Neuronal stem cell (in vitro differentiated cells): ENCODE results near the gene PDE4B.

Experiments used
- DNase-seq: peaks from one replicate; pipeline ENCODE4 v3.0.0-alpha.2; 2013; ENCODE audit warnings: low spot score
- H2AFZ ChIP-seq: one replicate; pipeline ENCODE4 v1.6.1; 2013; ENCODE audit warnings: mild to moderate bottlenecking, low read length, inconsistent platforms
- H2AK5ac ChIP-seq: 2 replicates; pipeline ENCODE4 v1.6.1; 2013; ENCODE audit warnings: low read depth, mild to moderate bottlenecking, inconsistent platforms, low read length, moderate library complexity, mixed read lengths
- H2BK120ac ChIP-seq: 2 replicates; pipeline ENCODE4 v1.6.1; 2013; ENCODE audit warnings: low read depth, mild to moderate bottlenecking, inconsistent platforms, low read length, moderate library complexity, mixed read lengths
- H2BK12ac ChIP-seq: one replicate; pipeline ENCODE4 v1.6.1; 2013; ENCODE audit warnings: low read length, inconsistent platforms
- H2BK15ac ChIP-seq: 2 replicates; pipeline ENCODE4 v1.6.1; 2013; ENCODE audit warnings: mild to moderate bottlenecking, low read length, inconsistent platforms, mixed read lengths
- H2BK5ac ChIP-seq: one replicate; pipeline ENCODE4 v1.6.1; 2013; ENCODE audit warnings: inconsistent platforms, mild to moderate bottlenecking, low read length, moderate library complexity
- H3K14ac ChIP-seq: one replicate; pipeline ENCODE4 v1.6.1; 2013; ENCODE audit warnings: low read length, inconsistent platforms
- H3K18ac ChIP-seq: 2 replicates; pipeline ENCODE4 v1.6.1; 2013; ENCODE audit warnings: low read length, inconsistent platforms
- H3K23ac ChIP-seq: 2 replicates; pipeline ENCODE4 v1.6.1; 2013; ENCODE audit warnings: low read depth, mild to moderate bottlenecking, mixed read lengths, low read length, inconsistent platforms; ENCODE audit not compliant: poor library complexity
- H3K27ac ChIP-seq: replicated peaks from 3 replicates; pipeline ENCODE4 v1.5.1; 2013; ENCODE audit warnings: low read length, inconsistent platforms
- H3K27me3 ChIP-seq, 3 experiments: 2 replicates each; pipeline ENCODE4 v1.6.1; 2013; ENCODE audit warnings: low read length in 3 of 3, mild to moderate bottlenecking in 2 of 3, inconsistent platforms in 1 of 3, low read depth in 1 of 3, mixed read lengths in 1 of 3, moderate library complexity in 1 of 3; ENCODE audit not compliant: control insufficient read depth in 3 of 3, insufficient read depth in 3 of 3
- H3K36me3 ChIP-seq, 2 donors: replicated peaks in 1 of 2; 2 replicates each; pipeline ENCODE4 v1.6.1; 2013; ENCODE audit warnings: low read length in 2 of 2; ENCODE audit not compliant: control insufficient read depth in 2 of 2, insufficient read depth in 2 of 2
- H3K4ac ChIP-seq: 2 replicates; pipeline ENCODE4 v1.6.1; 2013; ENCODE audit warnings: inconsistent platforms, mild to moderate bottlenecking, low read length, moderate library complexity
- H3K4me1 ChIP-seq, 2 donors: 1 replicate in 1 of 2; 2 replicates in 1 of 2; pipeline ENCODE4 v1.6.1; 2013; ENCODE audit warnings: low read length in 2 of 2, low read depth in 1 of 2; ENCODE audit not compliant: control insufficient read depth in 2 of 2, insufficient read depth in 1 of 2
- H3K4me2 ChIP-seq: one replicate; pipeline ENCODE4 v1.6.1; 2013; ENCODE audit warnings: mild to moderate bottlenecking, low read length, inconsistent platforms; ENCODE audit not compliant: insufficient read depth, poor library complexity, severe bottlenecking
- H3K4me3 ChIP-seq, 2 donors: 2 replicates each; pipeline ENCODE4 v1.5.1; 2013; ENCODE audit warnings: low read length in 2 of 2, mild to moderate bottlenecking in 2 of 2, inconsistent platforms in 1 of 2, moderate library complexity in 1 of 2
- H3K79me1 ChIP-seq: one replicate; pipeline ENCODE4 v1.6.1; 2013; ENCODE audit warnings: low read depth, mild to moderate bottlenecking, inconsistent platforms, low read length, moderate library complexity
- H3K9ac ChIP-seq: one replicate; pipeline ENCODE4 v1.6.1; 2013; ENCODE audit warnings: mild to moderate bottlenecking, low read depth, low read length, inconsistent platforms; ENCODE audit not compliant: poor library complexity
- H3K9me3 ChIP-seq, 2 donors: replicated peaks in 1 of 2; 2 replicates each; pipeline versions ENCODE3 to v1.6.1; 2013; ENCODE audit warnings: low read length in 2 of 2, mild to moderate bottlenecking in 2 of 2, inconsistent platforms in 1 of 2, low read depth in 1 of 2, mixed read lengths in 1 of 2, moderate library complexity in 1 of 2; ENCODE audit not compliant: control insufficient read depth in 2 of 2, insufficient read depth in 1 of 2
- H4K8ac ChIP-seq: one replicate; pipeline ENCODE4 v1.6.1; 2013; ENCODE audit warnings: low read depth, mild to moderate bottlenecking, inconsistent platforms, low read length, moderate library complexity
- H4K91ac ChIP-seq: one replicate; pipeline ENCODE4 v1.6.1; 2013; ENCODE audit warnings: low read length, low read depth, mild to moderate bottlenecking, inconsistent platforms; ENCODE audit not compliant: poor library complexity
- WGBS, 2 donors: extraction: QIAGEN DNeasy Blood & Tissue Kit; methylation state at CpG; one replicate each; pipeline ENCODE4 v1.1.7; 2013; ENCODE audit warnings: missing lambda C conversion rate in 2 of 2, mixed read lengths in 1 of 2; ENCODE audit not compliant: insufficient read length in 2 of 2, insufficient replicate concordance in 1 of 2; ENCODE audit errors: extremely low coverage in 2 of 2; 5-methylcytosine and 5-hydroxymethylcytosine counted together

The PDE4B gene

DNA sequence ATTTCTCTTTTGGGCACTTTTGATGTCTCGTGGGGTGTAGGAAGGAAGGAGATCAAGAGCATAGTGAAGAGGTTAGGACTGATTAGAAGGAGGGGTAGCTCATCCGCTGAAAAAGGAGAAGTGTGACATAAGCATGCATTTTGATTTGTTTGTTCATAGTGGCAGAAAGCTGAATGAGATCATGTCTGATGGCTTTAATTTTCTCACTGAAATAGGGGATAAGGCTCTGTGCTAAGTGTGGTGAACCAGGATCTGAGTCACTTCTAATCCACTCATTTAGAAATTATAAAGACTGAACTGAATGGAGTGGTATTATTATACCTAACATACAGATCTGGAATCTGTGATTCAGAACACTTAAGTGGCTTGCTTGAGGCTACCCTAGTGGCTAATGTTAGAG lies 344.5 kb downstream of the PDE4B start:
- no peak overlapping the region for H2BK15ac ChIP-seq
- no peaks in the 10 kb centered on the region for H3K36me3 ChIP-seq
- H3K4ac ChIP-seq = no peak overlapping the region
- no CpG with 5 or more reads among the region's 2 CpGs for WGBS, 2 donors
- no peak for DNase-seq
- H3K23ac ChIP-seq = no peak overlapping the region
- H3K4me1 ChIP-seq = no peaks in the 10 kb centered on the region
- H2AFZ ChIP-seq = no peak overlapping the region
- no peak overlapping the region for H2BK12ac ChIP-seq
- H3K27ac ChIP-seq = no peak overlapping the region
- H3K9ac ChIP-seq = no peak overlapping the region
- H2BK5ac ChIP-seq = no peak overlapping the region
- H2AK5ac ChIP-seq = no peak overlapping the region
- H3K9me3 ChIP-seq = no peaks in the 10 kb centered on the region
- H4K91ac ChIP-seq = no peak overlapping the region
- H2BK120ac ChIP-seq = no peak overlapping the region
- H3K4me3 ChIP-seq = no peak overlapping the region
- no peaks in the 10 kb centered on the region for H3K27me3 ChIP-seq
- H3K18ac ChIP-seq = no peak overlapping the region
- no peak overlapping the region for H4K8ac ChIP-seq
- H3K4me2 ChIP-seq = no peak overlapping the region
- no peaks in the 10 kb centered on the region for H3K79me1 ChIP-seq
- no peak overlapping the region for H3K14ac ChIP-seq

DNA sequence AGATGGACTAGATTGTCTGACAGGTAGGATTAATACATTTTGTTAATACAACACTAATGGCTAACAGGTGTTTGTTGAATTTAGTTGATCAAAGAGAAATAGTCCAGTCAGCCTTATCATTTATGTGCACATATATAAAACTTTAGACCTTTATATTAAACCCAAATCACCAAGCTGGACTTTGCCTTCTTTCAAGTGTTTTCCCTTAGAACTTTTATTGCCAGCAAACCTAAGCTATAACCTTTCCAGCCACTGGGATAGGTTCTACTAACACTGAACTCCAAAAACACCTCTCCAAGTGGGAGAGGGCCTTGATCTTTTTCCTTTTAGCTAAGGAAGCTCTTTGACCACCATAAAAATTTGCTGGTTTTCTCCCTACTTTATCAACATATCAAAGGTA lies 345.9 kb downstream of the PDE4B start:
- no peak overlapping the region for H3K14ac ChIP-seq
- no peak overlapping the region for H3K27ac ChIP-seq
- no peak overlapping the region for H3K4ac ChIP-seq
- H3K18ac ChIP-seq = no peak overlapping the region
- H3K9me3 ChIP-seq = no peaks in the 10 kb centered on the region
- no peaks in the 10 kb centered on the region for H3K4me1 ChIP-seq
- no peak overlapping the region for H2BK12ac ChIP-seq
- H3K9ac ChIP-seq = no peak overlapping the region
- H3K4me3 ChIP-seq = no peak overlapping the region
- no peak for DNase-seq
- H4K91ac ChIP-seq = no peak overlapping the region
- H2AFZ ChIP-seq = no peak overlapping the region
- H3K27me3 ChIP-seq = no peaks in the 10 kb centered on the region
- H2BK15ac ChIP-seq = no peak overlapping the region
- no peak overlapping the region for H4K8ac ChIP-seq
- H2BK120ac ChIP-seq = no peak overlapping the region
- no peaks in the 10 kb centered on the region for H3K36me3 ChIP-seq
- no peak overlapping the region for H2AK5ac ChIP-seq
- H3K79me1 ChIP-seq = no peaks in the 10 kb centered on the region
- H2BK5ac ChIP-seq = no peak overlapping the region
- no peak overlapping the region for H3K4me2 ChIP-seq
- H3K23ac ChIP-seq = no peak overlapping the region

GRCh38 chr1:66140072-66140471 lies 347.4 kb downstream of the PDE4B start:
- no CpG with 5 or more reads among the region's 5 CpGs for WGBS, 2 donors
- no peaks in the 10 kb centered on the region for H3K79me1 ChIP-seq
- H3K4me1 ChIP-seq = no peaks in the 10 kb centered on the region
- no peak overlapping the region for H2AFZ ChIP-seq
- no peak overlapping the region for H2BK5ac ChIP-seq
- H2BK15ac ChIP-seq = no peak overlapping the region
- no peak overlapping the region for H2AK5ac ChIP-seq
- no peak overlapping the region for H3K14ac ChIP-seq
- H3K18ac ChIP-seq = no peak overlapping the region
- no peak overlapping the region for H3K4ac ChIP-seq
- no peak for DNase-seq
- H3K23ac ChIP-seq = no peak overlapping the region
- no peak overlapping the region for H2BK12ac ChIP-seq
- no peaks in the 10 kb centered on the region for H3K27me3 ChIP-seq
- H4K8ac ChIP-seq = no peak overlapping the region
- H3K36me3 ChIP-seq = no peaks in the 10 kb centered on the region
- H3K4me2 ChIP-seq = no peak overlapping the region
- no peak overlapping the region for H2BK120ac ChIP-seq
- no peak overlapping the region for H3K27ac ChIP-seq
- H3K9ac ChIP-seq = no peak overlapping the region
- no peak overlapping the region for H4K91ac ChIP-seq
- H3K9me3 ChIP-seq = no peaks in the 10 kb centered on the region
- no peak overlapping the region for H3K4me3 ChIP-seq

DNA sequence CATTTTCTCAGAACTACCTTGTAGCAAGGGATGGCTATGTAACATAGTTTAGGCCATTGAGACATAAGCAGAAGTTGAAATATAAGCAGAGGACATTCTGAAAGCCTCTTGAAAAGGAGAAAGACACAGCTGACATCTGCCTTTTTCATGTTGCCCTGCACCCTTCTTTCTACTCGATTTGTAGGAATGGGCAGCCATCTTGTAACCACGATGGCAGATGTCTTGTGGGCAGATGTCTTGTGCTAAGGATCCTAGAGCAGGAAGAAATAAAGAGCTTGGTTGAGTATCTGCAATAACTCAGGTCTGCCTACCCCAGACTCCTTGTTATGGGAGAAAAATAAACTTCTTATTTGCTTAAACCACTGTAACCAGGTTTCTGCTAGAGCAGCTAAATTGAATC lies 351.0 kb downstream of the PDE4B start:
- no peaks in the 10 kb centered on the region for H3K27me3 ChIP-seq
- WGBS, 2 donors = no CpG with 5 or more reads among the region's 2 CpGs

More for the DNA sequence above, 351.0 kb downstream of the PDE4B start:
- H2AK5ac ChIP-seq = no peak overlapping the region
- H3K4me2 ChIP-seq = no peak overlapping the region
- H2AFZ ChIP-seq = no peak overlapping the region
- DNase-seq = no peak
- H2BK120ac ChIP-seq = no peak overlapping the region
- no peak overlapping the region for H2BK12ac ChIP-seq
- H4K91ac ChIP-seq = no peak overlapping the region
- H3K14ac ChIP-seq = no peak overlapping the region
- H3K4me1 ChIP-seq = no peaks in the 10 kb centered on the region
- H2BK5ac ChIP-seq = no peak overlapping the region
- no peaks in the 10 kb centered on the region for H3K36me3 ChIP-seq
- no peak overlapping the region for H2BK15ac ChIP-seq
- no peak overlapping the region for H3K9ac ChIP-seq
- no peaks in the 10 kb centered on the region for H3K9me3 ChIP-seq
- no peaks in the 10 kb centered on the region for H3K79me1 ChIP-seq
- no peak overlapping the region for H3K27ac ChIP-seq
- H3K18ac ChIP-seq = no peak overlapping the region
- no peak overlapping the region for H3K4me3 ChIP-seq
- no peak overlapping the region for H4K8ac ChIP-seq
- H3K4ac ChIP-seq = no peak overlapping the region
- no peak overlapping the region for H3K23ac ChIP-seq
